HCT116 (cell line): ENCODE results near the gene PIWIL4. TPM values are rescaled to one million over a fixed set of nuclear protein-coding genes. Genes with fewer than 3 reads are reported as not detected.

ENCODE experiments used
- ATAC-seq: fragments of 200-7000 bp; cut with Tn5 transposase; 2 replicates; pipeline ENCODE4 v1.9.1; 2020; ENCODE audit warnings: mild to moderate bottlenecking, moderate library complexity
- BruUV-seq: library from RNA; stranded (reverse); fragments of 400-500 nt; replicated peaks from 2 replicates; lab custom pipeline; 2021; lab: Mats Ljungman, UMichigan
- CTCF ChIA-PET: fragments of 300-600 bp; sonication (Branson Sonifier 250); formaldehyde crosslinking; loops from one replicate; lab custom pipeline; 2021; ENCODE audit warnings: antibody characterized with exemption; lab: Charles Lee
- POLR2A ChIA-PET: fragments of 300-600, 350-600 bp; sonication (Branson Sonifier 250); formaldehyde crosslinking; loops from one replicate; lab custom pipeline; 2021; ENCODE audit warnings: antibody characterized with exemption; lab: Charles Lee
- RAD21 ChIA-PET, 2 experiments: fragments of 300-600 bp; sonication (Branson Sonifier 250); formaldehyde crosslinking; loops; one replicate each; lab custom pipeline; 2023; ENCODE audit warnings: low total read pairs in 2 of 2; ENCODE audit not compliant: uncharacterized antibody in 2 of 2, unreplicated experiment in 2 of 2, low non-redundant PET in 1 of 2; lab: Charles Lee
- DNase-seq: peaks from one replicate; pipeline ENCODE4 v3.0.0-alpha.2; 2010; ENCODE audit warnings: low read depth, low spot score
- H2AFZ ChIP-seq: fragments of 200-600 bp; shearing (Covaris generic), sonication (generic); 2 replicates; pipeline ENCODE4 v1.6.1; 2017; ENCODE audit warnings: low read depth, mixed run types, mixed read lengths, antibody characterized with exemption, low read length; ENCODE audit not compliant: poor library complexity, severe bottlenecking
- H3K27ac ChIP-seq: 2 replicates; pipeline ENCODE4 v1.5.1; 2012; ENCODE audit warnings: low read depth, low read length
- H3K27me3 ChIP-seq: fragments of 200-600 bp; sonication (generic); 2 replicates; pipeline ENCODE4 v1.6.1; 2016; ENCODE audit warnings: mixed run types, low read length, mixed read lengths; ENCODE audit not compliant: insufficient read depth
- H3K36me3 ChIP-seq, 2 experiments: fragments of 200-500 bp in 1 of 2; fragments of 200-600 bp in 1 of 2; sonication (Bioruptor generic) in 1 of 2; sonication (generic) in 1 of 2; 2 replicates each; pipeline versions ENCODE4 v1.5.1 to v1.6.1; 2014 to 2016; ENCODE audit warnings: low read length in 2 of 2, inconsistent platforms in 1 of 2, mixed read lengths in 1 of 2, mixed run types in 1 of 2; ENCODE audit not compliant: insufficient read depth in 2 of 2, control insufficient read depth in 1 of 2
- H3K4me1 ChIP-seq, 2 experiments: fragments of 200-600 bp in 1 of 2; sonication (generic) in 1 of 2; 2 replicates each; pipeline versions ENCODE4 v1.5.1 to v1.6.1; 2012 to 2017; ENCODE audit warnings: low read length in 2 of 2, inconsistent platforms in 1 of 2, mild to moderate bottlenecking in 1 of 2, mixed read lengths in 1 of 2, mixed run types in 1 of 2, moderate library complexity in 1 of 2; ENCODE audit not compliant: insufficient read depth in 2 of 2, control insufficient read depth in 1 of 2
- H3K4me2 ChIP-seq: fragments of 200-600 bp; sonication (generic); 2 replicates; pipeline ENCODE4 v1.6.1; 2017; ENCODE audit warnings: mixed run types, low read length, mixed read lengths
- H3K4me3 ChIP-seq, 2 experiments: fragments of 200-600 bp in 1 of 2; sonication (generic) in 1 of 2; replicated peaks in 1 of 2; 2 replicates each; pipeline ENCODE4 v1.5.1; 2011 to 2016; ENCODE audit warnings: low read length in 2 of 2, control low read depth in 1 of 2, low read depth in 1 of 2, mild to moderate bottlenecking in 1 of 2, mixed read lengths in 1 of 2, mixed run types in 1 of 2
- H3K79me2 ChIP-seq: fragments of 200-600 bp; sonication (generic); 2 replicates; pipeline ENCODE4 v1.6.1; 2017; ENCODE audit warnings: mild to moderate bottlenecking, mixed run types, low read length, moderate library complexity, mixed read lengths; ENCODE audit not compliant: insufficient read depth
- H3K9ac ChIP-seq: fragments of 200-600 bp; sonication (generic); 2 replicates; pipeline ENCODE4 v1.6.1; 2016; ENCODE audit warnings: low read length, mixed read lengths
- H3K9me2 ChIP-seq: fragments of 200-600 bp; sonication (generic), shearing (Covaris generic); 2 replicates; pipeline ENCODE4 v1.6.1; 2017; ENCODE audit warnings: mixed run types, mild to moderate bottlenecking, moderate library complexity; ENCODE audit not compliant: insufficient read depth
- H3K9me3 ChIP-seq, 2 experiments: fragments of 200-500 bp in 1 of 2; fragments of 200-600 bp in 1 of 2; sonication (Bioruptor generic) in 1 of 2; sonication (generic) in 1 of 2; 2 replicates each; pipeline ENCODE4 v1.6.1; 2014 to 2017; ENCODE audit warnings: low read length in 2 of 2, mixed read lengths in 2 of 2, inconsistent platforms in 1 of 2, low read depth in 1 of 2, mild to moderate bottlenecking in 1 of 2, mixed run types in 1 of 2, moderate library complexity in 1 of 2; ENCODE audit not compliant: control insufficient read depth in 1 of 2, insufficient read depth in 1 of 2
- H4K20me1 ChIP-seq: fragments of 200-600 bp; sonication (generic), shearing (Covaris generic); 2 replicates; pipeline ENCODE4 v1.6.1; 2017; ENCODE audit warnings: mixed run types, mild to moderate bottlenecking, moderate library complexity; ENCODE audit not compliant: insufficient read depth
- CBX3 ChIP-seq: IDR thresholded peaks from 2 replicates; pipeline ENCODE4 v1.6.1; 2012; ENCODE audit warnings: low read depth
- EZH2 ChIP-seq: fragments of 200-600 bp; sonication (generic); IDR thresholded peaks from 2 replicates; pipeline ENCODE4 v1.6.1; 2017; ENCODE audit warnings: antibody characterized with exemption, mixed run types
- EZH2phosphoT487 ChIP-seq: fragments of 200-600 bp; IDR thresholded peaks from 2 replicates; pipeline ENCODE4 v1.6.1; 2018; ENCODE audit warnings: antibody characterized with exemption, borderline replicate concordance
- FOSL1 ChIP-seq: IDR thresholded peaks from 2 replicates; pipeline ENCODE4 v1.6.1; 2012; ENCODE audit warnings: low read depth
- RAD21 ChIP-seq: IDR thresholded peaks from 2 replicates; pipeline ENCODE4 v1.6.1; 2012; ENCODE audit warnings: low read depth, mild to moderate bottlenecking
- SIN3A ChIP-seq: IDR thresholded peaks from 2 replicates; pipeline ENCODE4 v1.6.1; 2012; ENCODE audit warnings: low read depth
- ZFX ChIP-seq: fragments of 450-650 bp; IDR thresholded peaks from 2 replicates; pipeline ENCODE4 v1.6.1; 2017
- ZNF274 ChIP-seq: fragments of 200-500 bp; sonication (Bioruptor generic); IDR thresholded peaks from 2 replicates; pipeline ENCODE4 v1.6.1; 2014; ENCODE audit warnings: mild to moderate bottlenecking, low read depth, low read length, inconsistent platforms
- intact Hi-C: fragments of 100-400 bp; cut with micrococcal nuclease; formaldehyde crosslinking; loops from 2 replicates; pipeline ENCODE4 v1.10.0; 2022
- total RNA-seq: library from RNA; stranded (reverse); gene quantifications from one replicate; pipeline ENCODE4 v1.2.1, GENCODE V29; 2021; ENCODE audit not compliant: unreplicated experiment
- TF ChIP-seq, protein P1 (sequence below): IDR thresholded peaks from 2 replicates; pipeline ENCODE4 v1.6.1; 2012; ENCODE audit warnings: low read depth
- TF ChIP-seq, protein P2 (sequence below): IDR thresholded peaks from 2 replicates; pipeline ENCODE4 v1.6.1; 2012

PIWIL4 gene
- total RNA-seq, 1 experiment from 2014 or later, result 0.34 TPM

DNA sequence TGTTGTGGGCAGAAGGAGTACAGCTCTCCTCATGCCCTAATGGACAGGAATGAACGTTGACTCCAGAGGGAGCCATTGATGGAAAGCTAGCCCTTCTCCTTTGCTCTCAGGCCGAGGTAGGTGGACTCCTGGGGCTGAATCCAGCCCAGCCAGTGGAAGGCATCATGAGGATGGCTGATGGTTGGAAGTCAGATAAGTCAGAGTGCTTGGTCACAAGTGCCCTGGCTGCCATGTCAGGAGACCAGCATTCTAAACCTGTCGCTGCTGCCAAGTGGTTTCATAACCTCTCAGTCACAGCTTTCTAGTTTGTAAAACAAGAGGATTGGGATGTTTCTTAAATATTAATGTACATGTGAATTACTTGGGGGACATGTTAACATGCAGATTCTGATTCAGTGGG lies 32.3 kb downstream of the PIWIL4 start:
- H3K4me2 ChIP-seq, result no peak overlapping the region
- H3K4me1 ChIP-seq, result no peaks in the 10 kb centered on the region
- H3K9me3 ChIP-seq, result no peaks in the 10 kb centered on the region
- ATAC-seq (no peak), DNase-seq (no peak)
- CTCF ChIA-PET, result no interaction called here
- no TSS peak for BruUV-seq
- no peak overlapping the region for H3K27ac ChIP-seq
- H3K9me2 ChIP-seq, result no peaks in the 10 kb centered on the region
- TF ChIP-seq ZFX (no peak), CBX3 (no peak), EZH2 (no peak), RAD21 (no peak), ZNF274 (no peak), FOSL1 (no peak), SIN3A (no peak), EZH2phosphoT487 (no peak)
- TF ChIP-seq, protein P1, sequence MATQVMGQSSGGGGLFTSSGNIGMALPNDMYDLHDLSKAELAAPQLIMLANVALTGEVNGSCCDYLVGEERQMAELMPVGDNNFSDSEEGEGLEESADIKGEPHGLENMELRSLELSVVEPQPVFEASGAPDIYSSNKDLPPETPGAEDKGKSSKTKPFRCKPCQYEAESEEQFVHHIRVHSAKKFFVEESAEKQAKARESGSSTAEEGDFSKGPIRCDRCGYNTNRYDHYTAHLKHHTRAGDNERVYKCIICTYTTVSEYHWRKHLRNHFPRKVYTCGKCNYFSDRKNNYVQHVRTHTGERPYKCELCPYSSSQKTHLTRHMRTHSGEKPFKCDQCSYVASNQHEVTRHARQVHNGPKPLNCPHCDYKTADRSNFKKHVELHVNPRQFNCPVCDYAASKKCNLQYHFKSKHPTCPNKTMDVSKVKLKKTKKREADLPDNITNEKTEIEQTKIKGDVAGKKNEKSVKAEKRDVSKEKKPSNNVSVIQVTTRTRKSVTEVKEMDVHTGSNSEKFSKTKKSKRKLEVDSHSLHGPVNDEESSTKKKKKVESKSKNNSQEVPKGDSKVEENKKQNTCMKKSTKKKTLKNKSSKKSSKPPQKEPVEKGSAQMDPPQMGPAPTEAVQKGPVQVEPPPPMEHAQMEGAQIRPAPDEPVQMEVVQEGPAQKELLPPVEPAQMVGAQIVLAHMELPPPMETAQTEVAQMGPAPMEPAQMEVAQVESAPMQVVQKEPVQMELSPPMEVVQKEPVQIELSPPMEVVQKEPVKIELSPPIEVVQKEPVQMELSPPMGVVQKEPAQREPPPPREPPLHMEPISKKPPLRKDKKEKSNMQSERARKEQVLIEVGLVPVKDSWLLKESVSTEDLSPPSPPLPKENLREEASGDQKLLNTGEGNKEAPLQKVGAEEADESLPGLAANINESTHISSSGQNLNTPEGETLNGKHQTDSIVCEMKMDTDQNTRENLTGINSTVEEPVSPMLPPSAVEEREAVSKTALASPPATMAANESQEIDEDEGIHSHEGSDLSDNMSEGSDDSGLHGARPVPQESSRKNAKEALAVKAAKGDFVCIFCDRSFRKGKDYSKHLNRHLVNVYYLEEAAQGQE, result no peak
- TF ChIP-seq, protein P2, sequence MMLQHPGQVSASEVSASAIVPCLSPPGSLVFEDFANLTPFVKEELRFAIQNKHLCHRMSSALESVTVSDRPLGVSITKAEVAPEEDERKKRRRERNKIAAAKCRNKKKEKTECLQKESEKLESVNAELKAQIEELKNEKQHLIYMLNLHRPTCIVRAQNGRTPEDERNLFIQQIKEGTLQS, result no peak
- POLR2A ChIA-PET, result no interaction called here
- RAD21 ChIA-PET, result no interaction called here
- H3K27me3 ChIP-seq, result no peaks in the 10 kb centered on the region
- intact Hi-C loops, result no loop called here
- H4K20me1 ChIP-seq, result no peaks in the 10 kb centered on the region
- H3K9ac ChIP-seq, result no peak overlapping the region
- H3K4me3 ChIP-seq, result no peak overlapping the region
- no peaks in the 10 kb centered on the region for H3K36me3 ChIP-seq
- no peak overlapping the region for H2AFZ ChIP-seq
- no peaks in the 10 kb centered on the region for H3K79me2 ChIP-seq
